IPS-20b (cell line): Measurements from ENCODE around the gene ELL.
"Not testable (repeated sequence)": the region's sequence is repeated elsewhere in the genome, so short reads cannot be mapped to it uniquely, and the experiment has no call there.

ENCODE experiments used
- H3K27ac ChIP-seq: one replicate; pipeline ENCODE4 v1.5.1; 2013; ENCODE audit warnings: low read length
- H3K27me3 ChIP-seq: 2 replicates; pipeline ENCODE4 v1.6.1; 2013; ENCODE audit warnings: mild to moderate bottlenecking, low read length, inconsistent platforms; ENCODE audit not compliant: insufficient read depth
- H3K36me3 ChIP-seq: 2 replicates; pipeline ENCODE4 v1.6.1; 2013; ENCODE audit warnings: low read depth, mild to moderate bottlenecking, inconsistent platforms, low read length, moderate library complexity; ENCODE audit not compliant: insufficient read depth
- H3K4me1 ChIP-seq: 2 replicates; pipeline ENCODE4 v1.6.1; 2013; ENCODE audit warnings: mild to moderate bottlenecking, control low read depth, inconsistent platforms, low read length, moderate library complexity; ENCODE audit not compliant: insufficient read depth
- H3K4me3 ChIP-seq: 2 replicates; pipeline ENCODE4 v1.5.1; 2013; ENCODE audit warnings: mild to moderate bottlenecking, low read length, inconsistent platforms
- H3K9ac ChIP-seq: 2 replicates; pipeline ENCODE4 v1.6.1; 2013; ENCODE audit warnings: low read depth, mild to moderate bottlenecking, inconsistent platforms, low read length, moderate library complexity
- H3K9me3 ChIP-seq: 2 replicates; pipeline ENCODE4 v1.6.1; 2013; ENCODE audit warnings: mild to moderate bottlenecking, low read depth, low read length, inconsistent platforms; ENCODE audit not compliant: insufficient read depth

The ELL gene

GRCh38 chr19:18417250-18418028 is 104.4 kb downstream of the ELL start:
- H3K36me3 ChIP-seq = no peaks in the 10 kb centered on the region
- H3K27me3 ChIP-seq = peaks cover 53% of the 10 kb centered on the region
- peak overlapping the region; percentile 75 for H3K4me3 ChIP-seq
- H3K4me1 ChIP-seq = peaks cover 14% of the 10 kb centered on the region
- no peaks in the 10 kb centered on the region for H3K9me3 ChIP-seq
- H3K9ac ChIP-seq = peak overlapping the region; percentile 65; the same call in 1 of the 2 replicates
- peak overlapping the region; percentile 78 for H3K27ac ChIP-seq

GRCh38 chr19:18416778-18417249 is 105.1 kb downstream of the ELL start:
- H3K36me3 ChIP-seq = no peaks in the 10 kb centered on the region
- peaks cover 53% of the 10 kb centered on the region for H3K27me3 ChIP-seq
- peak overlapping the region; percentile 65; the same call in 1 of the 2 replicates for H3K9ac ChIP-seq
- no peaks in the 10 kb centered on the region for H3K9me3 ChIP-seq
- peaks cover 14% of the 10 kb centered on the region for H3K4me1 ChIP-seq
- peak overlapping the region; percentile 75 for H3K4me3 ChIP-seq
- H3K27ac ChIP-seq = peak overlapping the region; percentile 78

GRCh38 chr19:18415178-18415867 is 106.5 kb downstream of the ELL start:
- peaks cover 14% of the 10 kb centered on the region for H3K4me1 ChIP-seq
- peaks cover 40% of the 10 kb centered on the region for H3K27me3 ChIP-seq
- no peaks in the 10 kb centered on the region for H3K9me3 ChIP-seq
- H3K36me3 ChIP-seq = no peaks in the 10 kb centered on the region
- H3K9ac ChIP-seq = no peak overlapping the region; the same call in 1 of the 2 replicates
- no peak overlapping the region for H3K27ac ChIP-seq
- no peak overlapping the region for H3K4me3 ChIP-seq

GRCh38 chr19:18414504-18415177 is 107.2 kb downstream of the ELL start:
- peaks cover 14% of the 10 kb centered on the region for H3K4me1 ChIP-seq
- H3K36me3 ChIP-seq = no peaks in the 10 kb centered on the region
- no peak overlapping the region for H3K27ac ChIP-seq
- H3K9ac ChIP-seq = no peak overlapping the region
- no peaks in the 10 kb centered on the region for H3K9me3 ChIP-seq
- H3K27me3 ChIP-seq = peaks cover 33% of the 10 kb centered on the region
- no peak overlapping the region for H3K4me3 ChIP-seq

- no peak overlapping the region for H3K9ac ChIP-seq
- no peak overlapping the region for H3K4me3 ChIP-seq
- no peaks in the 10 kb centered on the region for H3K9me3 ChIP-seq
- H3K27me3 ChIP-seq = peaks cover 20% of the 10 kb centered on the region; the same call in 1 of the 2 replicates
- peaks cover 4% of the 10 kb centered on the region; the same call in 1 of the 2 replicates for H3K4me1 ChIP-seq
- no peak overlapping the region for H3K27ac ChIP-seq
- H3K36me3 ChIP-seq = no peaks in the 10 kb centered on the region
Measured at GRCh38 chr19:18412610-18413239, 109.1 kb downstream of the ELL start.

DNA sequence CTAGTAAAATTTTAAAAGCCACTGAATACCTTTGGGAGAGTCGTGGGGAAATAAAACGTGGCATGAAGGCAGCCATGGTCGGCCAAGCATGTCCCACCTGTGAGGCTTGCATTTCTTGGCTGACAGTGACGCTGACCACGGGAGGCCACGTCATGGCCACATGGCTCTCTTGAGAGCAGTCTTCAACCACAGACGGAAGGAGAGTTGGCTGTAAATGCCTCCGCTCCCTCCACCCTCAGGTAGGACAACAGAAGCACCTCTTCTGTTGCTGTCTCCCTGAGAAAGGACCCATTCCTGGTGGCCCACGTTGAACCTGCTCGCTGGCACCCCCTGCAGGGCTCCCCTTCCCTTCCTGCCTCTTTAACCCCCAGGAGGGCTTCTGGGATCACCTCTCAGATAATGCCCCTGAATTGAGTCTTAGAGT is 113.8 kb downstream of the ELL start:
- no peaks in the 10 kb centered on the region; the same call in 1 of the 2 replicates for H3K4me1 ChIP-seq
- no peak overlapping the region for H3K4me3 ChIP-seq
- no peaks in the 10 kb centered on the region for H3K27me3 ChIP-seq
- H3K27ac ChIP-seq = no peak overlapping the region
- no peak overlapping the region for H3K9ac ChIP-seq
- H3K36me3 ChIP-seq = no peaks in the 10 kb centered on the region
- no peaks in the 10 kb centered on the region for H3K9me3 ChIP-seq

GRCh38 chr19:18406749-18407148 is 115.1 kb downstream of the ELL start:
- Histone ChIP-seq H3K36me3 (no peaks in the 10 kb centered on the region), H3K9ac (no peak overlapping the region), H3K9me3 (no peaks in the 10 kb centered on the region), H3K27me3 (no peaks in the 10 kb centered on the region), H3K27ac (no peak overlapping the region), H3K4me1 (no peaks in the 10 kb centered on the region; the same call in 1 of the 2 replicates), H3K4me3 (no peak overlapping the region)

DNA sequence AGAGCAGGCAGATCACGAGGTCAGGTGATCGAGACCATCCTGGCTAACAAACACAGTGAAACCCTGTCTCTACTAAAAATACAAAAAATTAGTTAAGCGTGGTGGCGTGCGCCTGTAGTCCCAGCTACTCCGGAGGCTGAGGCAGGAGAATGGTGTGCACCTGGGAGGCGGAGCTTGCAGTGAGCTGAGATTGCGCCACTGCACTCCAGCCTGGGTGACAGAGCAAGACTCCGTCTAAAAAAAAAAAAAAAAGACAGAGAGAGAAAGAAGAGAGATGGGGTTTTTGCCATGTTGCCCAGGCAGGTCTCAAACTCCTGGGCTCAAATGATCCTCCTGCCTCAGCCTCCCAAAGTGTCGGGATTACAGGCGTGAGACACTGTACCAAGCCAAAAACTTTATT is 116.1 kb downstream of the ELL start:
- H3K36me3 ChIP-seq, H3K4me3 ChIP-seq, H3K27me3 ChIP-seq, H3K4me1 ChIP-seq, H3K9me3 ChIP-seq, H3K9ac ChIP-seq, H3K27ac ChIP-seq: not testable (repeated sequence)

DNA sequence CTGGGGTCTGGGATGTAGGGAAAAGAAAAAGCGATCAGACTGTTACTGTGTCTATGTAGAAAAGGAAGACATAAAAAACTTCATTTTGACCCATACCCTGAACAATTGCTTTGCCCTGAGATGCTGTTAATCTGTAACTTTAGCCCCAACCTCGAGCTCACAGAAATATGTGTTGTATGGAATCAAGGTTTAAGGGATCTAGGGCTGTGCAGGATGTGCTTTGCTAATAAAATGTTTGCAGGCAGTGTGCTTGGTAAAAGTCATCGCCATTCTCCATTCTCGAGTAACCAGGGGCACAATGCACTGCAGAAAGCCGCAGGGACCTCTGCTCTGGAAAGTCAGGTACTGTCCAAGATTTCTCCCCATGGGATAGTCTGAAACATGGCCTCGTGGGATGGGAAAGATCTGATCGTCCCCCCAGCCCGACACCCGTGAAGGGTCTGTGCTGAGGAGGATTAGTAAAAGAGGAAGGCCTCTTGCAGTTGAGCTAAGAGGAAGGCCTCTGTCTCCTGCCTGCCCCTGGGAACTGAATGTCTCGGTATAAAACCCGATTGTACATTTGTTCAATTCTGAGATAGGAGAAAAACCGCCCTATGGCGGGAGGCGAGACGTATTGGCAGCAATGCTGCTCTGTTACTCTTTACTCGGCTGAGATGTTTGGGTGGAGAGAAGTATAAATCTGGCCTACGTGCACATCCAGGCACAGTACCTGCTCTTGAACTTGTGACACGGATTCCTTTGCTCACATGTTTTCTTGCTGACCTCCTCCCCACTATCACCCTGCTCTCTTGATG is 119.2 kb downstream of the ELL start:
- not testable (repeated sequence) for H3K4me1 ChIP-seq

DNA sequence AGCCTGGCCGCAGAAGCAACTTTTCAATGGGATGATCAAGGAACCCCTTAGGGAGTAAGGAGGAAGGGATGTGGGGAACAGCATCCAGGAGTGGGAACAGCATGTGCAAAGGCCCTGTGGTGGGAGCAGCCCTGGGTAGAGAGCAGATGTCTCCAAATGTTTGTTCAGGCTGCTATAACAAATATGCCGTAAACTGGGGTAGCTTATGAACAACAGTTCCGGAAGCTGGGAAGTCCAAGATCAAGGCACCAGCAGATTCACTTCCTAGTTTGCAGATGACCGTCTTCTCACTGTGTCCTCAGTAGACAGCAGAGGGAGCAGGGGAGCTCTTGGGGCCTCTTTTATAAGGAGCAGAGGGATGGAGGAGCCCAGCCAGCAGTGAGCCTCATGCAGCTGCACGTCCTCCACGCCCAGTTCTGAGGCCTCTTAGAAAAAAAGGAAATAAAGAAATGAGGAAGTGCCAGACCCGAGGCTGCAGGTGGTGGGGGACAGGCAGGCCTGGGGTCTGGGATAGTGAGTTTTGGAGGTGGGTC is 120.2 kb downstream of the ELL start:
- no peak overlapping the region for H3K27ac ChIP-seq
- no peak overlapping the region for H3K4me3 ChIP-seq
- no peaks in the 10 kb centered on the region for H3K9me3 ChIP-seq
- H3K36me3 ChIP-seq = no peaks in the 10 kb centered on the region
- H3K27me3 ChIP-seq = peaks cover 11% of the 10 kb centered on the region
- no peaks in the 10 kb centered on the region for H3K4me1 ChIP-seq
- no peak overlapping the region for H3K9ac ChIP-seq

More for the DNA sequence above, 119.2 kb downstream of the ELL start:
- not testable (repeated sequence) for H3K9ac ChIP-seq, H3K27ac ChIP-seq, H3K4me3 ChIP-seq, H3K27me3 ChIP-seq, H3K9me3 ChIP-seq, H3K36me3 ChIP-seq
